Measurements from ENCODE around the gene ZSCAN10. TPM values are rescaled to one million over a fixed set of nuclear protein-coding genes. Genes with fewer than 3 reads are reported as not detected.

The ZSCAN10 gene
- total and polyA plus RNA-seq, 2 donors: not detected

DNA sequence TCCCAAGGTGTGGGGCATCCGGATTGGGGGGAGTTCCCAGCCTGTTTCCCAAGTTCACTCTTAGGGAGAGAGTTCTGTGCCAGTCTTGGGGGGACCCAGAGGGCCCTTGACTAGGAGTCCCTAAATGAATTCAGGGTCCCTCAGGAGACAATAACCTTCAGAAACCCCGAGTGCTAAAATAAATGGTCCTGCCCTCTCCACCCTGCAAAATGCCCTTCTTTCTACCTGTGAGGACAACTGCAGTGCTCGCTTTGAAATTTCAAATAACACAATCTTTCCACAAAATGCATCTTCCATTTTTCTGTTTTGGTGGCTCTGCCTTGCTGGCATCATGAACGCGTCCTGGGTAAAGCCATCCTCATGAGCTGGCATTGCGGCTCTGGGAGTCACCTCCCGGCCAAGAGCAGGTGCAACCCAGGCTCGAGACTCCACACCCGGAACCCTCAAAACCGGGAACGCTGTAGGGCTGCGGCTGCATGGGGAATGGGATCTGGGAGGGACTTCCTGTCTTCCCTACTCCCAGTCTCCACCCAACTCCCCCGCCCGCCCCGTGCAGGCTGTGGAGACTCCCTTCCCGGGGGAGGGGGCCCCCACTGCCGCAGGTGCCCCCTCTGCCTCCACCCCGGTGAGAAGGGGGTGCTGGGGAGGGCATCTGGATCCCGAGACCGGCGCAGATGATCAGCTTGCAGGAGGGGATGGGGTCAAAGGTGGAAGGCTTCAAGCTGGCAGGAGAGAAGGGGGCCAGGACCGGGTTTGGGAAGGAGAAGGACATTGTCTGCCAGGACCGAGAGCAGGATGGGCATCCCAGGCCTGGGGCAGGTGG lies 13.2 kb upstream of the ZSCAN10 start, which contains the start of gene ZNF205:
ZNF205 (plus strand) TSS at position 529 of the 823 bp plus-strand sequence. CDS start 845 bp downstream, outside the sequence.
- Histone ChIP-seq H3K4me3 (ENCODE audit: low read depth, low read length) (peak within 1 kb of the TSS; percentile 60), H3K27ac (ENCODE audit: low read depth) (no peak within 1 kb of the TSS), H3K4me1 (ENCODE audit: insufficient read depth) (no peaks in the 10 kb centered on the region), H3K36me3 (ENCODE audit: insufficient read depth) (no peaks in the 10 kb centered on the region)
- DNase-seq (ENCODE audit: extremely low spot score): no peak
- WGBS: 10% methylated on average over 23 of the region's 23 CpGs

GRCh38 chr16:3106205-3106928 lies 7.3 kb upstream of the ZSCAN10 start:
- DNase-seq (ENCODE audit: extremely low spot score): peak; percentile 70
- Histone ChIP-seq H3K36me3 (ENCODE audit: insufficient read depth) (no peaks in the 10 kb centered on the region), H3K4me1 (ENCODE audit: insufficient read depth) (peaks cover 2% of the 10 kb centered on the region), H3K4me3 (ENCODE audit: low read depth, low read length) (peak overlapping the region; percentile 51), H3K27ac (ENCODE audit: low read depth) (peak overlapping the region; percentile 86)
- WGBS: 1% methylated on average over 74 of the region's 74 CpGs

GRCh38 chr16:3101841-3102470 lies 2.9 kb upstream of the ZSCAN10 start:
- Histone ChIP-seq H3K27ac (ENCODE audit: low read depth) (no peak overlapping the region), H3K4me1 (ENCODE audit: insufficient read depth) (no peaks in the 10 kb centered on the region), H3K36me3 (ENCODE audit: insufficient read depth) (no peaks in the 10 kb centered on the region), H3K4me3 (ENCODE audit: low read depth, low read length) (no peak overlapping the region)
- no peak for DNase-seq (ENCODE audit: extremely low spot score)
- 34% methylated on average over 27 of the region's 27 CpGs for WGBS

GRCh38 chr16:3101018-3101840 lies 2.1 kb upstream of the ZSCAN10 start:
- DNase-seq (ENCODE audit: extremely low spot score): no peak
- H3K4me3 ChIP-seq (ENCODE audit: low read depth, low read length): no peak overlapping the region
- no peaks in the 10 kb centered on the region for H3K36me3 ChIP-seq (ENCODE audit: insufficient read depth)
- H3K4me1 ChIP-seq (ENCODE audit: insufficient read depth): no peaks in the 10 kb centered on the region
- no peak overlapping the region for H3K27ac ChIP-seq (ENCODE audit: low read depth)
- WGBS: 56% methylated on average over 29 of the region's 29 CpGs

GRCh38 chr16:3099732-3100499 lies 822 bp upstream of the ZSCAN10 start:
- no peak overlapping the region for H3K4me3 ChIP-seq (ENCODE audit: low read depth, low read length)
- 3% methylated on average over 39 of the region's 39 CpGs for WGBS

DNA sequence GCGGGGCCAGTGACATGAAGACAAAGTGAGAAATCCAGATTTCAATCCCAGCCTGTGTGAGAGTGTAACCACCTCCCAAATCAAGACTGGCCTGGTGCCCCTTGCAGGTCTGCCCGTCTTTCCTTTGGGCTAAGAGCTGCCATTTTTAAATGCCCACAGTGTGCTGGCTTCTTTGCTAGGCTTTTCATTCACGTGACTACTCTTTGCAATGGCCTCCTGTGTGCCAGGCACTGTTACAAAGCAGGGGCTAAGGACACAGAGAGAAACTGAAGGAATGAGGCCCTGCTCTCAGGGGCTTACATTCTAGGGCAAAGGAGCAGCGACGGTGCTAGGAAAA lies 269 bp upstream of the ZSCAN10 start:
- Histone ChIP-seq H3K27ac (ENCODE audit: low read depth) (no peak overlapping the region), H3K4me1 (ENCODE audit: insufficient read depth) (no peaks in the 10 kb centered on the region), H3K36me3 (ENCODE audit: insufficient read depth) (no peaks in the 10 kb centered on the region), H3K4me3 (ENCODE audit: low read depth, low read length) (no peak overlapping the region)
- no peak for DNase-seq (ENCODE audit: extremely low spot score)
- WGBS: 32% methylated on average over 5 of the region's 5 CpGs

More at GRCh38 chr16:3099732-3100499, 822 bp upstream of the ZSCAN10 start:
- no peak overlapping the region for H3K27ac ChIP-seq (ENCODE audit: low read depth)
- no peaks in the 10 kb centered on the region for H3K36me3 ChIP-seq (ENCODE audit: insufficient read depth)
- peak; percentile 54 for DNase-seq (ENCODE audit: extremely low spot score)
- H3K4me1 ChIP-seq (ENCODE audit: insufficient read depth): no peaks in the 10 kb centered on the region

DNA sequence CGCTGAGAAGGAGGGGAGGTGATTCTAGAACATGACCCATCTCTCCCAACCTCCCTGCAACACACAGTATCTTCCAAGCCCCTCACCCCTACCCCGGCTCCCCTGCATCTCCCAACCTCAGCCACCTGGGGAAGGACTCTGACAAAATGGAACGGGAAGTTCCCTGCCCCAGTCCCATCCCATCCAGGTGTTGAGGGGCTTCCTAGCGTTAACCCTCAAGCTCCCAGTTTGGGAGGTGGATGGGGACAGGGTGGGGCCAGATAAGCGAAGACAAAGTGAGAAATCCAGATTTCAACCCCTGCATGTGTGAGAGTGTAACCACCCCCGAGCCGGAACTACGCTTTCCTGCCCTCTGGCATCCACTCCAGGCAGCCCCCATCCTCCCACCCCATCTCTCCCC lies 1.8 kb downstream of the ZSCAN10 start:
- Histone ChIP-seq H3K27ac (ENCODE audit: low read depth) (no peak overlapping the region), H3K4me3 (ENCODE audit: low read depth, low read length) (no peak overlapping the region), H3K36me3 (ENCODE audit: insufficient read depth) (no peaks in the 10 kb centered on the region), H3K4me1 (ENCODE audit: insufficient read depth) (no peaks in the 10 kb centered on the region)
- WGBS: 35% methylated on average over 8 of the region's 8 CpGs
- no peak for DNase-seq (ENCODE audit: extremely low spot score)

GRCh38 chr16:3096362-3096761 lies 2.7 kb downstream of the ZSCAN10 start:
- no peak for DNase-seq (ENCODE audit: extremely low spot score)

DNA sequence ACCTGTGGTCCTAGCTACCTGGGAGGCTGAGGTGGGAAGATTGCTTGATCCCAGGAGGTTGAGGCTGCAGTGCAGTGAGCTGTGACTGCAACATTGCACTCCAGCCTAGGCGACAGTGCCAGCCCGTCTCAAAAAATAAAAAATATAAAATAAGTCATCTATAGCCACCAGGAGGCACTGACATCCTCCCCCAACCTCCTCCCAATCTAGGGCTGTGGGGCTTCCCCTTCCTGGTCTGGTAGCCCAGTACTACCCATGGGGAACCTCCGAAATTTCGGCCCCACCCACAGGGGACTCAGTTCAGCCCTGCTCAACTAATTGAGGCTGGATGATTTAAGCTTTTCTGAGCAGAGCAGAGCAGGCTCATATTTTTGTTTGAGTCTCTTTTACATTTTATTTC lies 3.2 kb downstream of the ZSCAN10 start:
- Histone ChIP-seq H3K27ac (ENCODE audit: low read depth) (no peak overlapping the region), H3K36me3 (ENCODE audit: insufficient read depth) (no peaks in the 10 kb centered on the region), H3K4me1 (ENCODE audit: insufficient read depth) (no peaks in the 10 kb centered on the region), H3K4me3 (ENCODE audit: low read depth, low read length) (no peak overlapping the region)
- WGBS: 48% methylated on average over 4 of the region's 4 CpGs
- DNase-seq (ENCODE audit: extremely low spot score): no peak

More at GRCh38 chr16:3096362-3096761, 2.7 kb downstream of the ZSCAN10 start:
- no peak overlapping the region for H3K4me3 ChIP-seq (ENCODE audit: low read depth, low read length)
- no peaks in the 10 kb centered on the region for H3K36me3 ChIP-seq (ENCODE audit: insufficient read depth)
- 83% methylated on average over 6 of the region's 6 CpGs for WGBS
- H3K27ac ChIP-seq (ENCODE audit: low read depth): no peak overlapping the region
- H3K4me1 ChIP-seq (ENCODE audit: insufficient read depth): no peaks in the 10 kb centered on the region

DNA sequence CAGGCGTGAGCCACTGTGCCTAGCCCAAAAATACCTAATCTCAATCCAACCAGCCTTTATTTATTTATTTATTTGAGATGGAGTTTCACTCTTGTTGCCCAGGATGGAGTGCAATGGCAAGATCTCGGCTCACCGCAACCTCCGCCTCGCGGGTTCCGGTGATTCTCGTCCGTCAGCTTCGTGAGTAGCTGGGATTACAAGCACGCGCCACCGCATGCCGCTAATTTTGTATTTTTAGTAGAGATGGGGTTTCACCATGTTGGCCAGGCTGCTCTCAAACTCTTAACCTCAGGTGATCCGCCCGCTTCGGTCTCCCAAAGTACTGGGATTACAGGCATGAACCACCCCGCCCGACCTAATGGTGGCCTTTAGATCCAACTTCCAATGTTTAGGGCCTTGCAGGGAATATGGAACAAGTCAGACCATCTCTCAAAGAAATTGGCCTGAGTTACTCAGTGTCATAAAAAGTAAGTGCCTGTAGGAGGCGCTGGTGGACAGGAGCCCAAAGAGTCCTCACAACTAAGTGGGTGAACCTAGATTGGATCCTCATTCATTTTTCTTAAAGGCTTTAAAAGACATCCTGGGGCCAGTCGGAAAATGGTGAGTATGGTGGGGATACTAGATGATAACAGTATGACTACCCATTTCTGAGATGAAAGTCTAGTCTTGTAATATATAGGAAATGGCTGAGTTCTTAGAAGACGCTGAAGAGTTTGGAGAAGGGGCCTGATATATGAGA lies 4.6 kb downstream of the ZSCAN10 start:
- H3K4me3 ChIP-seq (ENCODE audit: low read depth, low read length): no peak overlapping the region
- 90% methylated on average over 22 of the region's 22 CpGs for WGBS
- H3K27ac ChIP-seq (ENCODE audit: low read depth): no peak overlapping the region
- H3K36me3 ChIP-seq (ENCODE audit: insufficient read depth): no peaks in the 10 kb centered on the region
- DNase-seq (ENCODE audit: extremely low spot score): no peak
- H3K4me1 ChIP-seq (ENCODE audit: insufficient read depth): no peaks in the 10 kb centered on the region

GRCh38 chr16:3092501-3092941 lies 6.6 kb downstream of the ZSCAN10 start:
- no peaks in the 10 kb centered on the region for H3K4me1 ChIP-seq (ENCODE audit: insufficient read depth)
- no peak overlapping the region for H3K27ac ChIP-seq (ENCODE audit: low read depth)
- no peak for DNase-seq (ENCODE audit: extremely low spot score)
- no peak overlapping the region for H3K4me3 ChIP-seq (ENCODE audit: low read depth, low read length)
- WGBS: 60% methylated on average over 20 of the region's 20 CpGs
- no peaks in the 10 kb centered on the region for H3K36me3 ChIP-seq (ENCODE audit: insufficient read depth)

GRCh38 chr16:3091551-3091950 lies 7.5 kb downstream of the ZSCAN10 start:
- 82% methylated on average over 8 of the region's 8 CpGs for WGBS
- no peaks in the 10 kb centered on the region for H3K4me1 ChIP-seq (ENCODE audit: insufficient read depth)
- H3K4me3 ChIP-seq (ENCODE audit: low read depth, low read length): no peak overlapping the region
- DNase-seq (ENCODE audit: extremely low spot score): no peak
- no peaks in the 10 kb centered on the region for H3K36me3 ChIP-seq (ENCODE audit: insufficient read depth)
- no peak overlapping the region for H3K27ac ChIP-seq (ENCODE audit: low read depth)
